SH-SY5Y (cell line): ENCODE measurements around the gene UNC93A.

Experiments
- GATA2 ChIP-seq: IDR thresholded peaks from 2 replicates; pipeline ENCODE4 v1.6.1; 2011; ENCODE audit warnings: mild to moderate bottlenecking, low read depth, low read length
- GATA3 ChIP-seq: IDR thresholded peaks from 2 replicates; pipeline ENCODE4 v1.6.1; 2011; ENCODE audit warnings: low read depth, mild to moderate bottlenecking, low read length, moderate library complexity

DNA sequence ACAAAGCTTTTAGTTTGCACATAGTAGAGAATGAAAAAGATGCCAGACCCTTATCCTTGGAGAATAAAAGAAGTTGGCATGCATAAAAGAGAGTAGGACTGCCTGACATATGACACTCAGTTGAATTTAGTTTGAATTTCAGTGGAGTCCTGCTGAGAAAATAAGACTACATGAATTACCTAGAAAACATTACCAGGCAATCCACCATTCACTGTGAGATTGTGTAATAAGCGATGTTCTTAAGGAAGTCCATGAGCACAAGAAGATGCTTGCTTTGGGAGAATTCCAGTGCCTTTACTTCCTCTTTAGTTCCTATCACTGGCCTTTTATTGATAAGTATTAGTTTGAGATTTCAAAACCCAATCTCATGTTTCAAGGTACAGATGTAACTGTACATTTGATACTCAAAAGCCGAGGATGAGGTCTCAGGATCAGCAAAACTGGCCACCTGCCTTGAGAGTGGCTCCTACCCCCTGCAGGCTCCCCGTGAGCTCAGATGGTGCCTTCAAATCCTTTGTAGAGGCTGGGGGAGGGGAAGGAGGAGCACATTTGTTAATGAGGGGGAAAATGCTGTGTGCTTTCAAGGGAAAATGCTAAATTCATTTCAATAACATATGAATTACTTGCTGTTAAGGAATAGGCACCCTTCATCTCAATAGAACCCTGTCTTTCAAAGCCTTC is 11.2 kb upstream of the UNC93A start:
- no peak for TF ChIP-seq GATA2
- no peak for TF ChIP-seq GATA3
